Measurements from ENCODE around the gene GPR158.

- no peak for TF ChIP-seq EZH2phosphoT487 (IDR thresholded peaks at IDR 0.05; ENCODE audit: borderline replicate concordance)
- TF ChIP-seq CTCF (conservative IDR thresholded peaks at IDR 0.05; ENCODE audit: low read length): no peak
Measured at GRCh38 chr10:25159591-25159990, 15.2 kb upstream of the GPR158 start.
